A549 (cell line): ENCODE measurements around the gene APRT. TPM values are rescaled to one million over a fixed set of nuclear protein-coding genes. Genes with fewer than 3 reads are reported as not detected.

Experiments used
- ATAC-seq, 2 experiments: fragments of 200-7000 bp in 1 of 2; fragments of >200 bp in 1 of 2; cut with Nextera tagmentation in 1 of 2; cut with Tn5 transposase in 1 of 2; 3 replicates each; pipeline versions ENCODE4 v1.8.0 to v1.9.1; 2018 to 2020; ENCODE audit warnings: mild to moderate bottlenecking in 1 of 2, moderate library complexity in 1 of 2
- CTCF ChIA-PET: fragments of 300-600 bp; sonication (Branson Sonifier 250); formaldehyde crosslinking; extraction: SDS; loops from one replicate; lab custom pipeline; 2021; ENCODE audit warnings: antibody characterized with exemption, inconsistent platforms; lab: Yijun Ruan, JAX
- POLR2A ChIA-PET: fragments of 350-600 bp; formaldehyde crosslinking; extraction: SDS; loops from one replicate; lab custom pipeline; 2021; ENCODE audit warnings: antibody characterized with exemption, inconsistent platforms; lab: Yijun Ruan, JAX
- DNase-seq, 2 experiments: peaks; one replicate each; pipeline versions ENCODE4 v3.0.0 to v3.0.0-alpha.2; 2011 to 2016; ENCODE audit warnings: low read depth in 1 of 2, low spot score in 1 of 2
- FAIRE-seq: peaks from 2 replicates; lab custom pipeline; 2011; peaks lifted over from hg19 to GRCh38; lab: Jason Lieb, UNC
- H3K27ac ChIP-seq, 2 experiments: fragments of >200 bp; sonication (Bioruptor Twin); formaldehyde crosslinking; 3 replicates each; pipeline ENCODE4 v1.5.1; 2016 to 2017
- H3K4me1 ChIP-seq: fragments of >200 bp; sonication (Bioruptor Twin); formaldehyde crosslinking; 3 replicates; pipeline ENCODE4 v1.6.1; 2016
- H3K4me2 ChIP-seq: fragments of >200 bp; sonication (Bioruptor Twin); formaldehyde crosslinking; 3 replicates; pipeline ENCODE4 v1.6.1; 2016
- H3K4me3 ChIP-seq: fragments of >200 bp; sonication (Bioruptor Twin); formaldehyde crosslinking; 3 replicates; pipeline ENCODE4 v1.5.1; 2016
- H3K9me3 ChIP-seq: fragments of >200 bp; sonication (Bioruptor Twin); formaldehyde crosslinking; 3 replicates; pipeline ENCODE4 v1.6.1; 2016
- BHLHE40 ChIP-seq: IDR thresholded peaks from 2 replicates; pipeline ENCODE4 v1.6.1; 2012; ENCODE audit warnings: low read depth, low read length, inconsistent platforms
- CHD2 ChIP-seq: fragments of 150-350 bp; IDR thresholded peaks from 2 replicates; pipeline ENCODE4 v1.6.1; 2014; ENCODE audit warnings: low read length; ENCODE audit not compliant: partially characterized antibody
- EHF ChIP-seq: fragments of 250-450 bp; sonication (Bioruptor Pico); IDR thresholded peaks from 2 replicates; pipeline ENCODE4 v1.5.0; 2020; ENCODE audit warnings: mild to moderate bottlenecking
- EP300 ChIP-seq, 2 experiments: fragments of >200 bp; sonication (Bioruptor Twin); formaldehyde crosslinking; IDR thresholded peaks; 2 replicates in 1 of 2; 3 replicates in 1 of 2; pipeline ENCODE4 v1.6.1; 2016 to 2017
- FOXS1 ChIP-seq: fragments of 250-450 bp; sonication (Bioruptor Pico); IDR thresholded peaks from 2 replicates; pipeline ENCODE4 v1.5.0; 2020; ENCODE audit warnings: mild to moderate bottlenecking, moderate library complexity
- GATA3 ChIP-seq: IDR thresholded peaks from 2 replicates; pipeline ENCODE4 v1.6.1; 2012; ENCODE audit warnings: borderline replicate concordance
- HDAC2 ChIP-seq: fragments of 200-600 bp; sonication (generic); IDR thresholded peaks from 2 replicates; pipeline ENCODE4 v1.6.1; 2016
- HEYL ChIP-seq: fragments of 250-450 bp; sonication (Bioruptor Pico); IDR thresholded peaks from 2 replicates; pipeline ENCODE4 v1.8.0; 2021; ENCODE audit warnings: mild to moderate bottlenecking, moderate library complexity
- KDM1A ChIP-seq: fragments of 200-600 bp; sonication (generic); IDR thresholded peaks from 2 replicates; pipeline ENCODE4 v1.6.1; 2016; ENCODE audit warnings: low read depth, mild to moderate bottlenecking
- KDM5A ChIP-seq: fragments of 200-600 bp; sonication (generic); IDR thresholded peaks from 2 replicates; pipeline ENCODE4 v1.6.1; 2016; ENCODE audit warnings: antibody characterized with exemption, mild to moderate bottlenecking
- MAZ ChIP-seq: fragments of 150-350 bp; IDR thresholded peaks from 2 replicates; pipeline ENCODE4 v1.6.1; 2014; ENCODE audit warnings: antibody characterized with exemption, low read depth, low read length, borderline replicate concordance
- MYC ChIP-seq: IDR thresholded peaks from 2 replicates; pipeline ENCODE4 v1.6.1; 2012; ENCODE audit warnings: mild to moderate bottlenecking, inconsistent platforms, low read length, improper control_type of control experiment, borderline replicate concordance
- NFE2L2 ChIP-seq: fragments of 150-350 bp; conservative IDR thresholded peaks from 2 replicates; pipeline ENCODE4 v1.6.1; 2014; ENCODE audit warnings: low read length
- PHF8 ChIP-seq: fragments of 200-600 bp; sonication (generic); IDR thresholded peaks from 2 replicates; pipeline ENCODE4 v1.6.1; 2016; ENCODE audit warnings: low read depth, mild to moderate bottlenecking, antibody characterized with exemption, moderate library complexity, borderline replicate concordance
- RAD21 ChIP-seq, 2 experiments: fragments of >200 bp in 1 of 2; sonication (Bioruptor Twin) in 1 of 2; formaldehyde crosslinking in 1 of 2; IDR thresholded peaks in 1 of 2; conservative IDR thresholded peaks in 1 of 2; 2 replicates in 1 of 2; 3 replicates in 1 of 2; pipeline ENCODE4 v1.6.1; 2012 to 2018; ENCODE audit warnings: inconsistent platforms in 1 of 2
- SMC3 ChIP-seq: fragments of >200 bp; sonication (Bioruptor Twin); formaldehyde crosslinking; IDR thresholded peaks from 3 replicates; pipeline ENCODE4 v1.6.1; 2018; ENCODE audit warnings: inconsistent platforms
- ZFP36 ChIP-seq: fragments of 450-650 bp; IDR thresholded peaks from 2 replicates; pipeline ENCODE4 v1.6.1; 2014; ENCODE audit warnings: borderline replicate concordance; ENCODE audit not compliant: partially characterized antibody
- ZSCAN20 ChIP-seq: fragments of 250-450 bp; sonication (Bioruptor Pico); IDR thresholded peaks from 2 replicates; pipeline ENCODE4 v1.8.0; 2022; ENCODE audit warnings: mild to moderate bottlenecking, moderate library complexity
- WGBS: methylation state at CpG from one replicate; pipeline ENCODE4 v1.1.6; 2017; ENCODE audit errors: missing lambda C conversion rate; 5-methylcytosine and 5-hydroxymethylcytosine counted together
- polyA plus RNA-seq, 4 experiments: library from polyadenylated mRNA; depleted of rRNA in 3 of 4; stranded (reverse); fragments of >200 nt; fragmentation: RNase III in 1 of 4; extraction: RNeasy Plus Mini Kit Qiagen cat#74134 plus additional on column Dnase treatment in 1 of 4; gene quantifications; 2 replicates in 3 of 4; 3 replicates in 1 of 4; pipeline ENCODE4 v1.2.3, GENCODE V29; 2011 to 2017
- TF ChIP-seq, protein P1 (sequence below): IDR thresholded peaks from 2 replicates; pipeline ENCODE4 v1.6.1; 2012
- TF ChIP-seq, protein P2 (sequence below): fragments of >200 bp; sonication (Bioruptor Twin); formaldehyde crosslinking; IDR thresholded peaks from 3 replicates; pipeline ENCODE4 v1.5.1; 2016
- TF ChIP-seq, protein P3 (sequence below): fragments of >200 bp; sonication (Bioruptor Twin); formaldehyde crosslinking; IDR thresholded peaks from 2 replicates; pipeline ENCODE4 v1.6.1; 2016
- TF ChIP-seq, protein P4 (sequence below): fragments of 150-350 bp; IDR thresholded peaks from 2 replicates; pipeline ENCODE4 v1.6.1; 2014; ENCODE audit warnings: low read depth, mild to moderate bottlenecking, low read length
- TF ChIP-seq, protein P5 (sequence below): fragments of 450-650 bp; IDR thresholded peaks from 2 replicates; pipeline ENCODE4 v1.6.1; 2014; ENCODE audit warnings: antibody characterized with exemption
- TF ChIP-seq, protein P6 (sequence below): IDR thresholded peaks from 2 replicates; pipeline ENCODE4 v1.6.1; 2012; ENCODE audit warnings: low read depth, borderline replicate concordance

Gene APRT
- polyA plus RNA-seq, 2 of the 4 experiments (the other 2 are of a cell fraction) = 115 to 258 TPM

DNA sequence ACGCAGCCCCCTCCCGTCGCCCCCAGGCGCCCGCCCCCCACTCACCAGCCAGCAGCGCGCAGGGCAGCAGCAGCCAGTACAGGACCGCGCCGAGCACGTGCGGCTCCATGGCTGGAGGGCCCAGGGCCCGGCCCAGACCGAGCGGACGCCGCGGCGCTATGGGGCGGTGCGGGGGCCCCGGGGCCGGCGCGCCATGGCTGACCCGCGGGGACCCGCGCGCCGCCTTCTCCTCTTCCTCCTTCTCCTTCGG is 26.9 kb downstream of the APRT start:
- ChIA-PET CTCF (interaction anchor here (0.8 to 5.6 kb wide), 7 partner anchors 8 to 70 kb away, joined by 3 to 41 read pairs (median 4); no protein-coding TSS in a partner anchor), POLR2A (interaction anchor here (0.7 to 2.4 kb wide), 3 partner anchors 15 to 47 kb away, joined by 3 to 18 read pairs (median 7); partner anchors contain the start of gene APRT)
- peak overlapping the region; percentile 99 for H3K4me3 ChIP-seq
- FAIRE-seq = no peak
- WGBS = no CpG with 5 or more reads among the region's 32 CpGs
- H3K9me3 ChIP-seq = no peaks in the 10 kb centered on the region
- peaks cover 46% of the 10 kb centered on the region for H3K4me1 ChIP-seq
- ATAC-seq = peak; percentile 33 to 44
- TF ChIP-seq ZSCAN20 (no peak), HDAC2 (no peak), ZFP36 (no peak), MYC (no peak; the same call in 1 of the 2 replicates), FOXS1 (CRISPR knock-in tag) (no peak), HEYL (CRISPR knock-in tag) (no peak)
- DNase-seq = no peak
- peak overlapping the region; percentile 97 to 99 for H3K27ac ChIP-seq
- peak overlapping the region; percentile 95 for H3K4me2 ChIP-seq

DNA sequence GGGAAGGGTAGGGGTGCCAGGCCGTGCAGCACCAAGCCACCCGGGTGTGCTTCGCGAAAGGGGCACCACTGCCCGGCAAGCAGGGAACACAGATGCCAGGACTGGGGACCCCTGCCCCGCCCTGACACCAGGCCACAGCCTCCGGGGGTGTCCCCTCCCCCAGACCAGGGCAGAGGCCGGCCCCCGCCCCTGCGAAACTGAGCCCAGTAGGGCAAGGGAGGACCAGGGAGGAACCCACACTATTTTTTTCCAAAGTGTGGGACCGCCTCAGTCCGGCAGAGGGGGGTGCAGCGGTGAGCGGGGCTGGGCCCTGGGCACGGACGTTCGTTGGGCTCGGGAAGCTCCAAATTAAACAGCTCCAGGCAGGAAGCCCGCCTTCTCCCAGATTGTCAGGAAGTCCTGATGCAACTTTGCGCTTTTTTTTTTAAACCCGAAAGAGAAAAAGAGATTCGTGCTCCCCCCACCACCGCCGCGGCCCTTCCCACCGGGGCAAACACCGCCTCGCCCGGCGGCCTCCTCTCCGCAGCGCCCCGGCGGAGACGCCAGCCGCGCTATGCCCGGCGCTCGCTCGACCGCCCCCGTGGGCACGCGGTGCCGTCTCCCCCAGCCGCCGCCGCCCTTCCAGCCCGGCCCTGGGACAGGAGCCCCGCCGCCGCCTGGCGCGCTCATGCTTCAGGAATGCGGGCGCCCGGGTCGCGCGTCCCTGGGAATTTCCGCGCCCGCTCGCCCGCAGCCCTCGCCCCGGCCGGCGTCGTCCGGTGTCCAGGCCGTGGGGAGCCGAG is 27.5 kb downstream of the APRT start:
- under 1% methylated on average over 26 of the region's 74 CpGs for WGBS
- Histone ChIP-seq H3K4me2 (peak overlapping the region; percentile 95), H3K4me3 (peak overlapping the region; percentile 99), H3K9me3 (no peaks in the 10 kb centered on the region), H3K4me1 (peaks cover 48% of the 10 kb centered on the region), H3K27ac (peak overlapping the region; percentile 97 to 99)
- POLR2A ChIA-PET = interaction anchor here (0.6 to 2.4 kb wide), 4 partner anchors 10 to 27 kb away, joined by 3 to 18 read pairs (median 3); partner anchors contain the start of gene APRT
- DNase-seq (peak; percentile 74 to 83), FAIRE-seq (no peak), ATAC-seq (peak; percentile 66 to 77)
- CTCF ChIA-PET = interaction anchor here (0.6 to 5.6 kb wide), 12 partner anchors 9 to 1262 kb away, joined by 3 to 41 read pairs (median 4); no protein-coding TSS in a partner anchor
- TF ChIP-seq GATA3 (no peak), MAZ (0 out of 2 replicates have a peak, but pooled peaks have one; percentile 39), PHF8 (peak; percentile 30; the same call in 1 of the 2 replicates), NFE2L2 (no peak), KDM1A (no peak), EHF (CRISPR knock-in tag) (no peak), MYC (0 out of 2 replicates have a peak, but pooled peaks have one; percentile 11), SMC3 (no peak), RAD21 (conservative IDR thresholded peaks at IDR 0.05 in 1 of 2, IDR thresholded peaks at IDR 0.05 in 1 of 2) (peak in 1 of 2 experiments; percentile 6; a peak in 1 of 5 replicates)
- TF ChIP-seq, protein P1, sequence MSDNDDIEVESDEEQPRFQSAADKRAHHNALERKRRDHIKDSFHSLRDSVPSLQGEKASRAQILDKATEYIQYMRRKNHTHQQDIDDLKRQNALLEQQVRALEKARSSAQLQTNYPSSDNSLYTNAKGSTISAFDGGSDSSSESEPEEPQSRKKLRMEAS = peak; percentile 6; the same call in 1 of the 2 replicates
- TF ChIP-seq, protein P2, sequence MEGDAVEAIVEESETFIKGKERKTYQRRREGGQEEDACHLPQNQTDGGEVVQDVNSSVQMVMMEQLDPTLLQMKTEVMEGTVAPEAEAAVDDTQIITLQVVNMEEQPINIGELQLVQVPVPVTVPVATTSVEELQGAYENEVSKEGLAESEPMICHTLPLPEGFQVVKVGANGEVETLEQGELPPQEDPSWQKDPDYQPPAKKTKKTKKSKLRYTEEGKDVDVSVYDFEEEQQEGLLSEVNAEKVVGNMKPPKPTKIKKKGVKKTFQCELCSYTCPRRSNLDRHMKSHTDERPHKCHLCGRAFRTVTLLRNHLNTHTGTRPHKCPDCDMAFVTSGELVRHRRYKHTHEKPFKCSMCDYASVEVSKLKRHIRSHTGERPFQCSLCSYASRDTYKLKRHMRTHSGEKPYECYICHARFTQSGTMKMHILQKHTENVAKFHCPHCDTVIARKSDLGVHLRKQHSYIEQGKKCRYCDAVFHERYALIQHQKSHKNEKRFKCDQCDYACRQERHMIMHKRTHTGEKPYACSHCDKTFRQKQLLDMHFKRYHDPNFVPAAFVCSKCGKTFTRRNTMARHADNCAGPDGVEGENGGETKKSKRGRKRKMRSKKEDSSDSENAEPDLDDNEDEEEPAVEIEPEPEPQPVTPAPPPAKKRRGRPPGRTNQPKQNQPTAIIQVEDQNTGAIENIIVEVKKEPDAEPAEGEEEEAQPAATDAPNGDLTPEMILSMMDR = peak; percentile 10; the same call in 1 of the 3 replicates

DNA sequence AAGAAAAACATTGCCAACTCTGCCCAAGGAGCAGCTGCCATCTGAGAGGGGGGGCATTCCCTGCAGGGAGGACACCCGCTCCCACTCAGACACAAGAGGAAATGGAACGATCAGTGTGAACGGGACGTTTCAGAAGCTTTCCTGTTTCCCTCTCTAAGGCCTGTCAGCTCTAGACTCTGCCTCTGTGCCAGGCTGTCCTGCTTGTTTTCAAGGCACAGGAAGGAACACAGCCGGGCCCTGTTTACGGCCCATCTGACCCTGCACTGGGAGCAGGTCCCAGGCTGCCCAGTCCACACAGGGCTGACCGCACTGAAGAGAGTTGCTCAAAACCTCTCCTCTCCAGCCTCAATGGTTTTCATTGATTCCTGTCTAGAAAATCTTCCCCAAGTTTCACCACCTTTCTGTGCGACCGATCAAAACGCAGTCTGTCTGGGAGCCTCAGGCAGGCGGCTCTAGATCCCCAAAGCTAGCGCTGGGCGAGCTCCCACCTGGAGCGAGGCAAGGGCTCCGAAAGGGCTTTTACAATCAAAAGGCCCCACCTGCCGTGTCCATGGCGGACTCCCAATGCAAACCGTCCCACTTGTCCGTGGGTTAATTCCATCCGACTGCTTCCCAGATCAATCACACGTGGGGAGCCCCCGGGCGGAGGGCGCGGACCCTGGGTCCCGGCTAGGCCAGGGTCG is 28.2 kb downstream of the APRT start:
- H3K27ac ChIP-seq = peak overlapping the region; percentile 97 to 99
- peaks cover 48% of the 10 kb centered on the region for H3K4me1 ChIP-seq
- peak overlapping the region; percentile 99 for H3K4me3 ChIP-seq
- ATAC-seq = peak in 1 of 2 experiments; percentile 43; a peak in 3 of 6 replicates
- DNase-seq = no peak
- FAIRE-seq = no peak
- peak overlapping the region; percentile 95 for H3K4me2 ChIP-seq
- no peaks in the 10 kb centered on the region for H3K9me3 ChIP-seq
- 32% methylated on average over 23 of the region's 27 CpGs for WGBS
- CTCF ChIA-PET = interaction anchor here (0.6 to 5.6 kb wide), 14 partner anchors 10 to 1262 kb away, joined by 3 to 41 read pairs (median 4); no protein-coding TSS in a partner anchor
- POLR2A ChIA-PET = interaction anchor here (0.6 to 2.4 kb wide), 4 partner anchors 11 to 28 kb away, joined by 3 to 18 read pairs (median 3); partner anchors contain the start of gene APRT
- TF ChIP-seq EP300 (IDR thresholded peaks at IDR 0.05) (no peak), EHF (CRISPR knock-in tag) (no peak), CHD2 (no peak), GATA3 (no peak), KDM5A (no peak), BHLHE40 (no peak)
- TF ChIP-seq, protein P3, sequence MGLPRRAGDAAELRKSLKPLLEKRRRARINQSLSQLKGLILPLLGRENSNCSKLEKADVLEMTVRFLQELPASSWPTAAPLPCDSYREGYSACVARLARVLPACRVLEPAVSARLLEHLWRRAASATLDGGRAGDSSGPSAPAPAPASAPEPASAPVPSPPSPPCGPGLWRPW = no peak
- TF ChIP-seq, protein P4, sequence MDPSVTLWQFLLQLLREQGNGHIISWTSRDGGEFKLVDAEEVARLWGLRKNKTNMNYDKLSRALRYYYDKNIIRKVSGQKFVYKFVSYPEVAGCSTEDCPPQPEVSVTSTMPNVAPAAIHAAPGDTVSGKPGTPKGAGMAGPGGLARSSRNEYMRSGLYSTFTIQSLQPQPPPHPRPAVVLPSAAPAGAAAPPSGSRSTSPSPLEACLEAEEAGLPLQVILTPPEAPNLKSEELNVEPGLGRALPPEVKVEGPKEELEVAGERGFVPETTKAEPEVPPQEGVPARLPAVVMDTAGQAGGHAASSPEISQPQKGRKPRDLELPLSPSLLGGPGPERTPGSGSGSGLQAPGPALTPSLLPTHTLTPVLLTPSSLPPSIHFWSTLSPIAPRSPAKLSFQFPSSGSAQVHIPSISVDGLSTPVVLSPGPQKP = no peak
- TF ChIP-seq, protein P5, sequence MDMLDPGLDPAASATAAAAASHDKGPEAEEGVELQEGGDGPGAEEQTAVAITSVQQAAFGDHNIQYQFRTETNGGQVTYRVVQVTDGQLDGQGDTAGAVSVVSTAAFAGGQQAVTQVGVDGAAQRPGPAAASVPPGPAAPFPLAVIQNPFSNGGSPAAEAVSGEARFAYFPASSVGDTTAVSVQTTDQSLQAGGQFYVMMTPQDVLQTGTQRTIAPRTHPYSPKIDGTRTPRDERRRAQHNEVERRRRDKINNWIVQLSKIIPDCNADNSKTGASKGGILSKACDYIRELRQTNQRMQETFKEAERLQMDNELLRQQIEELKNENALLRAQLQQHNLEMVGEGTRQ = no peak
- TF ChIP-seq, protein P6, sequence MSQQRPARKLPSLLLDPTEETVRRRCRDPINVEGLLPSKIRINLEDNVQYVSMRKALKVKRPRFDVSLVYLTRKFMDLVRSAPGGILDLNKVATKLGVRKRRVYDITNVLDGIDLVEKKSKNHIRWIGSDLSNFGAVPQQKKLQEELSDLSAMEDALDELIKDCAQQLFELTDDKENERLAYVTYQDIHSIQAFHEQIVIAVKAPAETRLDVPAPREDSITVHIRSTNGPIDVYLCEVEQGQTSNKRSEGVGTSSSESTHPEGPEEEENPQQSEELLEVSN = no peak
